ENCODE measurements around the gene SLC25A36.

DNA sequence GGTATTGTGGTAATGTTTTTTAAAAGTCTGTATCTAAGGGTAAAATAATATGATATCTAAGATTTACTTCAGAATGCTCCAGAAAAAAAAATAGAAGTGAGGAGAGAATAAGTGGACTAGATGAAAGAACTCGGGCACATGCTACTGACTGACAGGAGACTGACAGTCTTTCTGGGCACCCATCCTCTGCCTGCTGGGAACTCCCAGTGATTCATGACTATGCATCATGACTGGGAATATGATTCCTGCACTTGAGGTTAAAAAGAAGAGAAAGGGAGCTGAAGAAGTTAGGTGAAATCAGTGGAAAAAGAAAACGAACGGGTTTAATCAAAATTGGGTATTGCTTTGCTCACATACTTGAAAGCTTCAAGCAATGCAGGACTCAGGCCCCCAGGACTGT is 73.8 kb downstream of the SLC25A36 start:
- TF ChIP-seq, protein P1, sequence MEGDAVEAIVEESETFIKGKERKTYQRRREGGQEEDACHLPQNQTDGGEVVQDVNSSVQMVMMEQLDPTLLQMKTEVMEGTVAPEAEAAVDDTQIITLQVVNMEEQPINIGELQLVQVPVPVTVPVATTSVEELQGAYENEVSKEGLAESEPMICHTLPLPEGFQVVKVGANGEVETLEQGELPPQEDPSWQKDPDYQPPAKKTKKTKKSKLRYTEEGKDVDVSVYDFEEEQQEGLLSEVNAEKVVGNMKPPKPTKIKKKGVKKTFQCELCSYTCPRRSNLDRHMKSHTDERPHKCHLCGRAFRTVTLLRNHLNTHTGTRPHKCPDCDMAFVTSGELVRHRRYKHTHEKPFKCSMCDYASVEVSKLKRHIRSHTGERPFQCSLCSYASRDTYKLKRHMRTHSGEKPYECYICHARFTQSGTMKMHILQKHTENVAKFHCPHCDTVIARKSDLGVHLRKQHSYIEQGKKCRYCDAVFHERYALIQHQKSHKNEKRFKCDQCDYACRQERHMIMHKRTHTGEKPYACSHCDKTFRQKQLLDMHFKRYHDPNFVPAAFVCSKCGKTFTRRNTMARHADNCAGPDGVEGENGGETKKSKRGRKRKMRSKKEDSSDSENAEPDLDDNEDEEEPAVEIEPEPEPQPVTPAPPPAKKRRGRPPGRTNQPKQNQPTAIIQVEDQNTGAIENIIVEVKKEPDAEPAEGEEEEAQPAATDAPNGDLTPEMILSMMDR (IDR thresholded peaks at IDR 0.05; ENCODE audit: insufficient read depth, low read length) = no peak
- no peak for TF ChIP-seq POLR2AphosphoS5 (IDR thresholded peaks at IDR 0.05; ENCODE audit: low read depth)
